HG03565 (cell line): ENCODE results near the gene PORCN.

ENCODE experiments used
- ATAC-seq: cut with Tn5 transposase; IDR thresholded peaks from one replicate; pipeline ENCODE4 v1.9.1; 2021; ENCODE audit warnings: mild to moderate bottlenecking, moderate library complexity; ENCODE audit not compliant: unreplicated experiment

Gene PORCN

GRCh38 chrX:48475774-48476577 is 32.8 kb upstream of the PORCN start, which contains the start of gene FTSJ1:
Gene FTSJ1 (plus strand): TSS chrX:48476199. CDS start chrX:48478048, 1,849 bp downstream.
- ATAC-seq = peak; percentile 88

GRCh38 chrX:48476919-48477318 is 31.9 kb upstream of the PORCN start:
- no peak for ATAC-seq

GRCh38 chrX:48477960-48478755 is 30.6 kb upstream of the PORCN start:
- no peak for ATAC-seq

- no peak for ATAC-seq
Observed at GRCh38 chrX:48478806-48479205, 30.0 kb upstream of the PORCN start.

GRCh38 chrX:48480142-48480541 is 28.6 kb upstream of the PORCN start:
- ATAC-seq = no peak

GRCh38 chrX:48480583-48480982 is 28.2 kb upstream of the PORCN start:
- ATAC-seq = no peak

GRCh38 chrX:48482526-48482925 is 26.3 kb upstream of the PORCN start:
- no peak for ATAC-seq

GRCh38 chrX:48487362-48487798 is 21.4 kb upstream of the PORCN start:
- ATAC-seq = no peak

GRCh38 chrX:48488034-48488433 is 20.8 kb upstream of the PORCN start:
- ATAC-seq = no peak

GRCh38 chrX:48489296-48489695 is 19.5 kb upstream of the PORCN start:
- no peak for ATAC-seq

- no peak for ATAC-seq
Observed at GRCh38 chrX:48489892-48490291, 18.9 kb upstream of the PORCN start.

GRCh38 chrX:48490661-48491060 is 18.1 kb upstream of the PORCN start:
- ATAC-seq = no peak

GRCh38 chrX:48491809-48492208 is 17.0 kb upstream of the PORCN start:
- ATAC-seq = no peak

GRCh38 chrX:48492293-48492910 is 16.4 kb upstream of the PORCN start:
- ATAC-seq = no peak

- no peak for ATAC-seq
Observed at GRCh38 chrX:48493890-48494364, 14.9 kb upstream of the PORCN start.

GRCh38 chrX:48496660-48497059 is 12.1 kb upstream of the PORCN start:
- no peak for ATAC-seq

- ATAC-seq = no peak
Observed at GRCh38 chrX:48497871-48498270, 10.9 kb upstream of the PORCN start.

GRCh38 chrX:48498374-48498809 is 10.4 kb upstream of the PORCN start:
- no peak for ATAC-seq

GRCh38 chrX:48504261-48504660 is 4.5 kb upstream of the PORCN start:
- ATAC-seq = no peak

GRCh38 chrX:48505481-48505880 is 3.3 kb upstream of the PORCN start:
- ATAC-seq = no peak

- no peak for ATAC-seq
Observed at GRCh38 chrX:48507246-48507645, 1.5 kb upstream of the PORCN start.
